ENCODE results near the gene TMEM134. TPM values are rescaled to one million over a fixed set of nuclear protein-coding genes. Genes with fewer than 3 reads are reported as not detected.

TMEM134 gene
- total and polyA plus RNA-seq, 7 donors, result 57.1 to 121 (median 81.7) TPM

- WGBS, 3 donors, result 91 to 94% (median 92%) methylated on average over 12 of the region's 12 CpGs
- Histone ChIP-seq H3K4me1 (no peaks in the 10 kb centered on the region), H3K27me3 (ENCODE audit: insufficient read depth in 3 of 3, low read length in 2 of 3) (no peaks in the 10 kb centered on the region), H3K36me3 (ENCODE audit: insufficient read depth in 1 of 2, low read depth in 1 of 2) (peaks cover 0 to 7% of the 10 kb centered on the region in 2 donors), H3K4me3 (no peak overlapping the region), H3K27ac (no peak overlapping the region), H3K9me3 (no peaks in the 10 kb centered on the region)
- no peak for ATAC-seq
- no peak for DNase-seq
- intact Hi-C loops (cut with DNase I), result no loop called here
- no peak for TF ChIP-seq CTCF (IDR thresholded peaks at IDR 0.05)
Observed at GRCh38 chr11:67496113-67496512, 27.1 kb upstream of the TMEM134 start.

GRCh38 chr11:67495234-67496005, 26.4 kb upstream of the TMEM134 start:
- no peak for TF ChIP-seq CTCF (IDR thresholded peaks at IDR 0.05)
- H3K4me3 ChIP-seq, result no peak overlapping the region
- no peak overlapping the region for H3K27ac ChIP-seq
- H3K36me3 ChIP-seq (ENCODE audit: insufficient read depth in 1 of 2, low read depth in 1 of 2), result peaks cover 0 to 14% of the 10 kb centered on the region in 2 donors
- WGBS, 3 donors, result 89 to 93% (median 90%) methylated on average over 15 to 16 of the region's 16 CpGs
- H3K4me1 ChIP-seq, result no peaks in the 10 kb centered on the region
- DNase-seq, result no peak
- no peak for ATAC-seq
- no peaks in the 10 kb centered on the region for H3K9me3 ChIP-seq
- intact Hi-C loops (cut with DNase I), result no loop called here
- no peaks in the 10 kb centered on the region for H3K27me3 ChIP-seq (ENCODE audit: insufficient read depth in 3 of 3, low read length in 2 of 3)

GRCh38 chr11:67494371-67495233, 25.6 kb upstream of the TMEM134 start:
- DNase-seq (no peak), ATAC-seq (no peak)
- no peak for TF ChIP-seq CTCF (IDR thresholded peaks at IDR 0.05)
- Histone ChIP-seq H3K36me3 (ENCODE audit: insufficient read depth in 1 of 2, low read depth in 1 of 2) (peaks cover 0 to 20% of the 10 kb centered on the region in 2 donors), H3K4me3 (no peak overlapping the region), H3K9me3 (no peaks in the 10 kb centered on the region), H3K27ac (no peak overlapping the region), H3K27me3 (ENCODE audit: insufficient read depth in 3 of 3, low read length in 2 of 3) (no peaks in the 10 kb centered on the region), H3K4me1 (no peaks in the 10 kb centered on the region)
- WGBS, 3 donors, result 90 to 92% (median 91%) methylated on average over 51 to 59 of the region's 59 CpGs
- intact Hi-C loops (cut with DNase I), result no loop called here

DNA sequence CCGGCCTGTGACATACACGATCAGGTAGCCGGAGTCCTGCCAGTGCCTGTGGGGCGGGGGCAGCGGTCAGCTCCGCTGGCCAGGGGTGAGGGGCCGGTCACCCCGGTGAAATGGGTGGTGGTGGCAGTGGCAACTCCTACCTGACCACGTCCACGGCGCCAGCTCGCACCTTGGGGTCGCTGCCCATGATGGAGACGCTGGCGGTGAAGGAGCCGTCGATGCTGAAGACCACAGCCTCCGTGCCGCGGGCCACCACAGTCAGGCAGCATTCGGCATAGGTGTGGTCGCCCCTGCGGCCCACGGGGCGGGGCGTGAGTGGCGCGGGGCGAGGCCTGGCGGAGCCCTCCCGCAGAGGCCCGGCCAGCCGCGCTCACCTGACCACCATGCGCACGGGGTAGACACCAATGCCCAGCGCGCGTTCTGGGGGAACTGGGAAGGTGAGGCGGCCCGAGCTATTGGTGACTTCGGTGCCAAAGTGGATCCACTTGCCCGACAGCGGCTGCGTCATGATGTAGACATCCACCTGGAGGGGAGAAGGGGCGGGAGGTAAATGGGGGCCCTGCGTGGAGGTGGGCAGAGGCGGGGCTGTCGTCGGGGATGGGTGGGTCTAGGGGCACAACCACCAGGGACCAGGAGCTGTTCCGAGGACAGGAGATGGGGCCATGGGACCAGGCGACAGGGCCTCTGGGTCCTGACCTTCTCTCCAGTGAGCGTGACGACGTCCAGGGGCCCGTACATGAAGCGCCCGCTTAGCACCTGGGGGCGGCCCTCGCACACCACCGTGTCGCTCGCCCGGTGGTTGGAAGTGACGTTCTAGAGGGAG, 24.7 kb upstream of the TMEM134 start:
- no peak for TF ChIP-seq CTCF (IDR thresholded peaks at IDR 0.05)
- H3K4me1 ChIP-seq, result no peaks in the 10 kb centered on the region
- no peaks in the 10 kb centered on the region for H3K27me3 ChIP-seq (ENCODE audit: insufficient read depth in 3 of 3, low read length in 2 of 3)
- H3K4me3 ChIP-seq, result no peak overlapping the region
- no peaks in the 10 kb centered on the region for H3K9me3 ChIP-seq
- H3K36me3 ChIP-seq (ENCODE audit: insufficient read depth in 1 of 2, low read depth in 1 of 2), result peaks cover 0 to 27% of the 10 kb centered on the region in 2 donors
- H3K27ac ChIP-seq, result no peak overlapping the region
- DNase-seq, result no peak
- no peak for ATAC-seq
- intact Hi-C loops (cut with DNase I), result no loop called here
- 95 to 96% (median 96%) methylated on average over 57 to 65 of the region's 65 CpGs for WGBS, 3 donors

All from psoas muscle (tissue), 8 donors.